B cell (primary cell): ENCODE measurements around the gene HOXA3. TPM values are rescaled to one million over a fixed set of nuclear protein-coding genes. Genes with fewer than 3 reads are reported as not detected.

Source experiments
- ATAC-seq: fragments of 200-7000 bp; cut with Tn5 transposase; one replicate; pipeline ENCODE4 v1.10.0; 2021; ENCODE audit warnings: low read depth, mild to moderate bottlenecking, moderate number of reproducible peaks, moderate library complexity
- CTCF ChIA-PET: fragments of 350-600 bp; sonication (Branson Sonifier 250); formaldehyde crosslinking; loops from one replicate; lab custom pipeline; 2021; ENCODE audit warnings: antibody characterized with exemption, inconsistent platforms; lab: Charles Lee
- POLR2A ChIA-PET: fragments of 350-600 bp; sonication (Branson Sonifier 250); formaldehyde crosslinking; loops from one replicate; lab custom pipeline; 2021; ENCODE audit warnings: antibody characterized with exemption; lab: Charles Lee
- DNase-seq: peaks from one replicate; pipeline ENCODE4 v3.0.0; 2013
- H2AFZ ChIP-seq: 2 replicates; pipeline ENCODE4 v1.6.1; 2012; ENCODE audit warnings: mild to moderate bottlenecking, low read depth, low read length; ENCODE audit not compliant: insufficient read depth, poor library complexity, severe bottlenecking
- H3K27ac ChIP-seq, 2 donors: 1 replicate in 1 of 2; 2 replicates in 1 of 2; pipeline ENCODE4 v1.5.1; 2012 to 2013; ENCODE audit warnings: low read length in 2 of 2, mild to moderate bottlenecking in 2 of 2, moderate library complexity in 1 of 2
- H3K27me3 ChIP-seq, 4 experiments: fragments of 200-600 bp in 1 of 4; sonication (generic) in 1 of 4; replicated peaks in 1 of 4; 1 replicate in 2 of 4; 2 replicates in 2 of 4; pipeline versions ENCODE4 v1.6.1 to v1.7.0; 2013 to 2016; ENCODE audit warnings: low read length in 3 of 4, mild to moderate bottlenecking in 2 of 4, mixed read lengths in 1 of 4, moderate library complexity in 1 of 4; ENCODE audit not compliant: insufficient read depth in 4 of 4, control insufficient read depth in 3 of 4; ENCODE audit errors: control extremely low read depth in 1 of 4
- H3K36me3 ChIP-seq, 2 experiments: replicated peaks in 1 of 2; 1 replicate in 1 of 2; 2 replicates in 1 of 2; pipeline versions ENCODE4 v1.6.1 to v1.7.1; 2013; ENCODE audit warnings: low read length in 1 of 2; ENCODE audit not compliant: insufficient read depth in 2 of 2, control insufficient read depth in 1 of 2; ENCODE audit errors: control extremely low read depth in 1 of 2, extremely low read depth in 1 of 2
- H3K4me1 ChIP-seq, 2 donors: fragments of 200-600 bp in 1 of 2; sonication (generic) in 1 of 2; 1 replicate in 1 of 2; 2 replicates in 1 of 2; pipeline versions ENCODE4 v1.5.1 to v1.6.1; 2013 to 2017; ENCODE audit warnings: low read length in 2 of 2; ENCODE audit not compliant: control insufficient read depth in 2 of 2, insufficient read depth in 2 of 2
- H3K4me2 ChIP-seq: replicated peaks from 2 replicates; pipeline ENCODE3; 2012; ENCODE audit warnings: mild to moderate bottlenecking, low read depth, low read length; ENCODE audit not compliant: poor library complexity, severe bottlenecking
- H3K4me3 ChIP-seq, 5 experiments: fragments of 200-600 bp in 1 of 5; sonication (generic) in 1 of 5; 1 replicate in 3 of 5; 2 replicates in 2 of 5; pipeline versions ENCODE4 v1.5.1 to v1.7.0; 2011 to 2016; ENCODE audit warnings: low read length in 4 of 5, mild to moderate bottlenecking in 4 of 5, low read depth in 2 of 5, control low read depth in 1 of 5, moderate library complexity in 1 of 5; ENCODE audit not compliant: insufficient read depth in 1 of 5; ENCODE audit errors: control extremely low read depth in 1 of 5, extremely low read depth in 1 of 5
- H3K79me2 ChIP-seq: fragments of 200-600 bp; sonication (generic); one replicate; pipeline ENCODE4 v1.6.0; 2016; ENCODE audit warnings: low read length; ENCODE audit not compliant: control insufficient read depth, insufficient read depth
- H3K9ac ChIP-seq: fragments of 200-600 bp; sonication (generic); 2 replicates; pipeline ENCODE4 v1.6.1; 2017; ENCODE audit warnings: mild to moderate bottlenecking, low read length, moderate library complexity
- H3K9me3 ChIP-seq, 3 donors: one replicate each; pipeline versions ENCODE4 v1.6.1 to v1.7.1; 2013; ENCODE audit warnings: low read length in 2 of 3; ENCODE audit not compliant: control insufficient read depth in 2 of 3, insufficient read depth in 1 of 3; ENCODE audit errors: control extremely low read depth in 1 of 3
- H4K20me1 ChIP-seq: 2 replicates; pipeline ENCODE4 v1.6.0; 2012; ENCODE audit warnings: mild to moderate bottlenecking, low read length; ENCODE audit not compliant: insufficient read depth, control insufficient read depth, poor library complexity, severe bottlenecking
- H3K27ac Mint-ChIP-seq: one replicate; pipeline ENCODE4 v1.8.0; 2021; ENCODE audit warnings: mixed read lengths
- H3K27me3 Mint-ChIP-seq: one replicate; pipeline ENCODE4 v1.8.0; 2021; ENCODE audit warnings: mixed read lengths
- H3K4me1 Mint-ChIP-seq: one replicate; pipeline ENCODE4 v1.8.0; 2021; ENCODE audit warnings: mixed read lengths
- H3K4me3 Mint-ChIP-seq: one replicate; pipeline ENCODE4 v1.8.0; 2021; ENCODE audit warnings: mixed read lengths
- H3K9me3 Mint-ChIP-seq: one replicate; pipeline ENCODE4 v1.8.0; 2022; ENCODE audit warnings: mixed read lengths; ENCODE audit not compliant: insufficient read depth
- CTCF ChIP-seq: fragments of 200-600 bp; IDR thresholded peaks from one replicate; pipeline ENCODE4 v1.8.0; 2022; ENCODE audit warnings: antibody characterized with exemption, mild to moderate bottlenecking
- EZH2 ChIP-seq: IDR thresholded peaks from 2 replicates; pipeline ENCODE4 v1.6.1; 2012; ENCODE audit warnings: borderline replicate concordance, low read depth, mild to moderate bottlenecking, moderate library complexity, low read length; ENCODE audit not compliant: insufficient read depth, poor library complexity, severe bottlenecking
- WGBS: methylation state at CpG from one replicate; pipeline ENCODE4 v1.1.5; 2013; ENCODE audit warnings: missing lambda C conversion rate; ENCODE audit not compliant: insufficient coverage; 5-methylcytosine and 5-hydroxymethylcytosine counted together
- intact Hi-C: fragments of 100-400 bp; cut with micrococcal nuclease; formaldehyde crosslinking; loops from one replicate; pipeline ENCODE4 v1.10.0; 2022
- polyA plus RNA-seq: library from polyadenylated mRNA; depleted of rRNA; stranded (reverse); fragments of >200 nt; gene quantifications from 2 replicates; pipeline ENCODE4 v1.2.3, GENCODE V29; 2012
- total RNA-seq, 2 donors: library from RNA; stranded (reverse); fragments of 120-200 nt in 1 of 2; gene quantifications; 1 replicate in 1 of 2; 2 replicates in 1 of 2; pipeline versions ENCODE4 v1.2.3 to v1.2.4, GENCODE V29; 2013 to 2022

The HOXA3 gene
- total and polyA plus RNA-seq, 2 donors (not counting 1 experiment from before 2014, with no cell fraction given): 0.07 TPM; not detected in 1

- peak; percentile 70 for TF ChIP-seq EZH2
- no peak for TF ChIP-seq CTCF
- Histone ChIP-seq H3K36me3 (no peaks in the 10 kb centered on the region), H4K20me1 (no peaks in the 10 kb centered on the region), H3K4me2 (peak overlapping the region; percentile 78), H3K79me2 (no peaks in the 10 kb centered on the region), H3K4me3 (peak overlapping the region in 2 of 5 experiments; percentile 42 to 48), H3K27ac (no peak overlapping the region), H2AFZ (peak overlapping the region; percentile 38), H3K9ac (peak overlapping the region; percentile 21), H3K27me3 (peaks cover 3 to 85% (median 83%) of the 10 kb centered on the region in 4 experiments), H3K4me1 (peaks cover 50 to 75% of the 10 kb centered on the region in 2 donors), H3K9me3 (peaks cover 0 to 59% (median 6%) of the 10 kb centered on the region in 3 donors)
- intact Hi-C loops: loop anchor here (2.0 to 5.0 kb wide), 2 partner anchors 40 to 1211 kb away; partner anchors contain the start of gene CREB5
- peak; percentile 70 for DNase-seq
- WGBS: 5% methylated on average over 9 of the region's 14 CpGs
- ATAC-seq: peak; percentile 52
- ChIA-PET CTCF (interaction anchor here (1.5 to 1.8 kb wide), 2 partner anchors 9 to 40 kb away, joined by 4 to 6 read pairs; no protein-coding TSS in a partner anchor), POLR2A (no interaction called here)
- H3K27ac Mint-ChIP-seq: peak overlapping the region; percentile 48
- H3K27me3 Mint-ChIP-seq: peaks cover 80% of the 10 kb centered on the region
- H3K4me1 Mint-ChIP-seq: peaks cover 45% of the 10 kb centered on the region
- H3K9me3 Mint-ChIP-seq: no peaks in the 10 kb centered on the region
- H3K4me3 Mint-ChIP-seq: peak overlapping the region; percentile 78
Observed at GRCh38 chr7:27200761-27201579, 48.6 kb upstream of the HOXA3 start.
